Osteocyte (in vitro differentiated cells): Measurements from ENCODE around the gene MALRD1. TPM values are rescaled to one million over a fixed set of nuclear protein-coding genes. Genes with fewer than 3 reads are reported as not detected.

ENCODE experiments used
- DNase-seq: peaks from one replicate; pipeline ENCODE4 v3.0.0; 2021; ENCODE audit warnings: mixed read lengths; ENCODE audit not compliant: unreplicated experiment; ENCODE audit errors: extremely low spot score
- H3K27ac Mint-ChIP-seq: one replicate; pipeline ENCODE4 v1.8.0; 2021; ENCODE audit warnings: mild to moderate bottlenecking, mixed read lengths; ENCODE audit not compliant: unreplicated experiment
- H3K27me3 Mint-ChIP-seq: one replicate; pipeline ENCODE4 v1.8.0; 2021; ENCODE audit warnings: mixed read lengths; ENCODE audit not compliant: unreplicated experiment
- H3K36me3 Mint-ChIP-seq: one replicate; pipeline ENCODE4 v1.8.0; 2021; ENCODE audit warnings: mixed read lengths; ENCODE audit not compliant: unreplicated experiment
- H3K4me1 Mint-ChIP-seq: one replicate; pipeline ENCODE4 v1.8.0; 2021; ENCODE audit warnings: mixed read lengths; ENCODE audit not compliant: unreplicated experiment
- H3K4me3 Mint-ChIP-seq: one replicate; pipeline ENCODE4 v1.8.0; 2021; ENCODE audit warnings: mild to moderate bottlenecking, moderate library complexity, mixed read lengths; ENCODE audit not compliant: unreplicated experiment
- H3K9me3 Mint-ChIP-seq: one replicate; pipeline ENCODE4 v1.8.0; 2021; ENCODE audit warnings: mixed read lengths; ENCODE audit not compliant: unreplicated experiment
- total RNA-seq: library from RNA; stranded (reverse); gene quantifications from 2 replicates; pipeline ENCODE4 v1.2.1, GENCODE V29; 2021
- TF ChIP-seq, protein P1 (sequence below): fragments of 200-600 bp; sonication (generic); IDR thresholded peaks from 2 replicates; pipeline ENCODE4 v1.5.0; 2021; ENCODE audit warnings: antibody characterized with exemption, mild to moderate bottlenecking, moderate library complexity

The MALRD1 gene
- total RNA-seq, 1 donor from 2014 or later: 0.56 TPM

GRCh38 chr10:19532411-19532810, 483.8 kb downstream of the MALRD1 start:
- DNase-seq: no peak
- Mint-ChIP-seq H3K4me3 (no peak overlapping the region), H3K27me3 (no peaks in the 10 kb centered on the region), H3K9me3 (no peaks in the 10 kb centered on the region), H3K27ac (no peak overlapping the region), H3K36me3 (no peaks in the 10 kb centered on the region), H3K4me1 (no peaks in the 10 kb centered on the region)
- TF ChIP-seq, protein P1, sequence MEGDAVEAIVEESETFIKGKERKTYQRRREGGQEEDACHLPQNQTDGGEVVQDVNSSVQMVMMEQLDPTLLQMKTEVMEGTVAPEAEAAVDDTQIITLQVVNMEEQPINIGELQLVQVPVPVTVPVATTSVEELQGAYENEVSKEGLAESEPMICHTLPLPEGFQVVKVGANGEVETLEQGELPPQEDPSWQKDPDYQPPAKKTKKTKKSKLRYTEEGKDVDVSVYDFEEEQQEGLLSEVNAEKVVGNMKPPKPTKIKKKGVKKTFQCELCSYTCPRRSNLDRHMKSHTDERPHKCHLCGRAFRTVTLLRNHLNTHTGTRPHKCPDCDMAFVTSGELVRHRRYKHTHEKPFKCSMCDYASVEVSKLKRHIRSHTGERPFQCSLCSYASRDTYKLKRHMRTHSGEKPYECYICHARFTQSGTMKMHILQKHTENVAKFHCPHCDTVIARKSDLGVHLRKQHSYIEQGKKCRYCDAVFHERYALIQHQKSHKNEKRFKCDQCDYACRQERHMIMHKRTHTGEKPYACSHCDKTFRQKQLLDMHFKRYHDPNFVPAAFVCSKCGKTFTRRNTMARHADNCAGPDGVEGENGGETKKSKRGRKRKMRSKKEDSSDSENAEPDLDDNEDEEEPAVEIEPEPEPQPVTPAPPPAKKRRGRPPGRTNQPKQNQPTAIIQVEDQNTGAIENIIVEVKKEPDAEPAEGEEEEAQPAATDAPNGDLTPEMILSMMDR: no peak

DNA sequence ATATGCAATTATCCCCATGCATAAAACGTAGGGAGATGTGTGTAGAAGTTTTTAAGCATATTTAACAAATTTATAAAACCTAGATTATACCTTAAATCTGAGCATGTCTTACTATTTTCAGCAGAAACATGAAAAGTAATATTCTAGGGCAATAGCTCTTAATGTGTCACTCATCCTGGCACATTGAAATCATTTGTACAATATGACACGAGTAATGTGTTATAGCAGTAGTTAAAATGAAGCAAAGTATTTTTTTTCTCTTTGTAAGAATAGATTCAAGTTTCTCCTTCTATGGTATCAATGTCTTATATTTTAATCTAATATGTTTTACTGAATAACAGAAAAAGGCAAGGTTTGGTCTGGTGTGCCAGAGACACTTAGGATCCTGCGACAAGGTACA, 492.7 kb downstream of the MALRD1 start:
- Mint-ChIP-seq H3K4me3 (no peak overlapping the region), H3K36me3 (no peaks in the 10 kb centered on the region), H3K4me1 (no peaks in the 10 kb centered on the region), H3K27me3 (peaks cover 6% of the 10 kb centered on the region), H3K27ac (no peak overlapping the region), H3K9me3 (no peaks in the 10 kb centered on the region)
- TF ChIP-seq, protein P1: no peak
- no peak for DNase-seq

GRCh38 chr10:19546224-19546623, 497.6 kb downstream of the MALRD1 start:
- Mint-ChIP-seq H3K27me3 (peaks cover 11% of the 10 kb centered on the region), H3K9me3 (no peaks in the 10 kb centered on the region), H3K27ac (no peak overlapping the region), H3K4me3 (no peak overlapping the region), H3K4me1 (no peaks in the 10 kb centered on the region), H3K36me3 (no peaks in the 10 kb centered on the region)
- TF ChIP-seq, protein P1: no peak
- DNase-seq: no peak

DNA sequence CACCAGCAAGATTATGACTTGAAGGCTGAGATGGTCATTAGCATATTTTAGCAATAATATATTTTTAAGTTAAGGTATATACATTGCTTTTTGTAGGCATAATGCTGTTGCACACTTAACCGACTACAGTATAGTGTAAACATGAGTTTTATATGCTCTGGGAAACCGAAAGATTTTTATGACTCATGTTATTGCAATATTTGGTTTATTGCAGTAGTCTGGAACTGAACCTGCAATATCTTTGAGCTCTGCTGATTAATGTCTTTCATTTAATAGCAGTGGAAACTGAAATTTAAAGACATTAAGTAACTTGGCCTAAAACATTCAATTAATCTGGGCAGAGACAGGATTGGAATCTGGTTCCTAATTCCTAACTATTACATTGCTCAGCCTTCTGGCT, 500.9 kb downstream of the MALRD1 start:
- H3K4me1 Mint-ChIP-seq: no peaks in the 10 kb centered on the region
- no peak for DNase-seq
- TF ChIP-seq, protein P1: no peak

GRCh38 chr10:19556666-19557065, 508.1 kb downstream of the MALRD1 start:
- Mint-ChIP-seq H3K36me3 (no peaks in the 10 kb centered on the region), H3K4me3 (no peak overlapping the region), H3K4me1 (peaks cover 7% of the 10 kb centered on the region), H3K9me3 (peaks cover 5% of the 10 kb centered on the region), H3K27ac (no peak overlapping the region), H3K27me3 (peaks cover 7% of the 10 kb centered on the region)
- no peak for DNase-seq
- TF ChIP-seq, protein P1: no peak

More for the DNA sequence above, 500.9 kb downstream of the MALRD1 start:
- no peak overlapping the region for H3K4me3 Mint-ChIP-seq
- H3K36me3 Mint-ChIP-seq: no peaks in the 10 kb centered on the region
- no peak overlapping the region for H3K27ac Mint-ChIP-seq
- H3K9me3 Mint-ChIP-seq: no peaks in the 10 kb centered on the region
- H3K27me3 Mint-ChIP-seq: peaks cover 10% of the 10 kb centered on the region
